GM19438 (cell line): ENCODE data around the gene KRTAP10-2.
"Not testable (repeated sequence)": the region's sequence is repeated elsewhere in the genome, so short reads cannot be mapped to it uniquely, and the experiment has no call there.

Experiments
- ATAC-seq: cut with Tn5 transposase; IDR thresholded peaks from one replicate; pipeline ENCODE4 v1.9.1; 2021; ENCODE audit warnings: low read depth; ENCODE audit not compliant: unreplicated experiment

KRTAP10-2 gene

GRCh38 chr21:44568667-44569556, 17.6 kb upstream of the KRTAP10-2 start:
- no peak for ATAC-seq

DNA sequence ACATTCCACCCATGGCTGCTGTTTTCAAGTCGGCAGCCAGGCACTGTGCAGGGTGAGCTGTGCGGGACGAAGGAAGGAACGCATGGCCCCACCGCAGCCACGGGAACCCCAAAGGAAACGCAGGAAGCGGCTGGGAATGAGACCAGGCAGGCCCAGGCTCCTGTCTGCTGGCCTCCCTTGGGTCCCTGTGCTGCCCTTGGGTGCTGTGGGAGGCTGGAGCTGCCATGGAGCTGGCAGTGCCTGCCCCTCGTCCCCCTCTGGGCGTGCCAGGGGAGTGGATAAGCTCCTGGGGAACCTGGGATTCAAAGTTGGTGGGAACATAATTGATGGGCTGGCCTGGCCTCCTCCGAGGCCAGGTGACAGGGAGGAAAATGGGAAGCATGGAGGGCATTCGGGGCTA, 17.0 kb upstream of the KRTAP10-2 start:
- ATAC-seq: no peak

GRCh38 chr21:44567481-44568171, 16.3 kb upstream of the KRTAP10-2 start:
- ATAC-seq: no peak

DNA sequence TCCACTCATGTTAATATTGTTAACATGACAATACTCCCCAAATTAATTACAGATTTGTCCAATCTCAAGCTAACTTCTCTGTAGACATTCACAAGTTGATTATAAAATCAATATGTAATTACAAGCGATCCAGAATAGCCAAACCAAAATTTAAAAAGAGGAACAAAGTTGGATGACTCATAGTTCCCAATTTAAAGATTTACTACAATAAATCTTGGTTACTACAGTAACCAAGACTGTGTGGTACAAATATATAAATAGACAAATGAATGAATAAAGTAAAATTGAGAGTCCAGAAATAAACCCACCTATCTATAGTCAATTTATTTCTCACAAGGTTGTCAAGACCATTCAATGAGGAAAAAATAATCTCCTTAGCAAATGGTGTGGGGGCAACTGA, 15.1 kb upstream of the KRTAP10-2 start:
- ATAC-seq: no peak

- no peak for ATAC-seq
Observed at GRCh38 chr21:44564886-44565598, 13.7 kb upstream of the KRTAP10-2 start.

DNA sequence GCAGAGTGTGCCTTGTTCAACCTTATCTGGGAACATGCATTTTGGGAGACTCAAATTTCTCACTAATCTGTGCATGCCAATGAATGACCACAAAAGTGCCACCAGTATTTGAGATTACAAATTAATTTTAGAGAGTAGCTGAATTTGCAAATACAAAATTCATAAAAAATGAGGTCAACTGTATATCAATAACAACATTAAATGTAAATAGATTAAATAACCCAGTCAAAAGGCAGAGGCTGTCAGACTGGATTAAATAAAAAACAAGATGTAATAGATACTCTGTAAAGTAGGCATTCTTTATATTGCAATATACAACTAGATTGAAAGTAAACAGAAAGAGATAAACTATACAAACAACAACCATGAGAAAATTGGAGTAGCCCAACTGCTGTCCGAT, 12.8 kb upstream of the KRTAP10-2 start:
- no peak for ATAC-seq

GRCh38 chr21:44558695-44559094, 7.4 kb upstream of the KRTAP10-2 start, which contains the start of gene KRTAP10-3:
KRTAP10-3 (minus strand) TSS chr21:44558795; CDS start chr21:44558715, 80 bp downstream.
- ATAC-seq: no peak

- ATAC-seq: not testable (repeated sequence)
Observed at GRCh38 chr21:44558329-44558675, 7.0 kb upstream of the KRTAP10-2 start.

DNA sequence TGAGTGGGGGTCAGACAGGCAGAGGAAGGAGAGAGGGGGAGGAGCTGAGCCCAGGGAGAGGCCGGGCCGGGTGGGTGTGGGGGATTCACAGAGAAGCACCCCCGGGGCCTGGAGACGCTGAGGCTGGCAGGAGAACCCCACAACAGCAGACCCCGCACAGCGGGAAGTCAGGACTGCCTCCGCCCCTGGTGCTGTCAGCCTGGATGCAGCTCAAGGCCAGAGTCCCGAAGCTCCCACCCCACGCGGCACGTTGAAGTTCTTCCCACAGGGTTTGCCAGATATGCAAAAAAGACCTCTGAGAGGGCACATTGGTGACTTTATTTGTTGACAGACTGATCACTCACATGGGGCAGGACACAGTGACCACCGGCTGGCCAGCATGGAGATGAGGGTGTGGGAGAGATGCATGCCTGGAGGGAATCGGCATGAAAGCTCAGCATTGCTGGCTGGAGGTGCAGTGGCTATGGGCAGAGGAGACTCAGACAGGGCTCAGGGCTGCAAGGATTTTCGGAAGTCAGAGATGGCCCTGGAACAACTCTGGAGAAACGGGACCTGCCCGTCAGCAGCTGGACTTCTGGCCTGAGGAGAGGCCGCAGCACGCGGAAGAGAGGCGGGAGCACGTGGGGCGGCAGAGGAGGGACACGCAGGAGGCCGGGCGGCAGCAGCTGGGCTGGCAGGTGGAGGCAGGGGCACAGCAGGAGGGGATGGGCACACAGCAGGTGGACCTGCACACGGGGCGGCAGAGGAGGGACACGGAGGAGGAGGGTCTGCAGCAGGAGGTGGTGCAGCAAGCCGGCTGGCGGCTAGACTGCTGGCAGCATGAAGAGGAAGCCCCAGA, 6.4 kb upstream of the KRTAP10-2 start:
- ATAC-seq: no peak

DNA sequence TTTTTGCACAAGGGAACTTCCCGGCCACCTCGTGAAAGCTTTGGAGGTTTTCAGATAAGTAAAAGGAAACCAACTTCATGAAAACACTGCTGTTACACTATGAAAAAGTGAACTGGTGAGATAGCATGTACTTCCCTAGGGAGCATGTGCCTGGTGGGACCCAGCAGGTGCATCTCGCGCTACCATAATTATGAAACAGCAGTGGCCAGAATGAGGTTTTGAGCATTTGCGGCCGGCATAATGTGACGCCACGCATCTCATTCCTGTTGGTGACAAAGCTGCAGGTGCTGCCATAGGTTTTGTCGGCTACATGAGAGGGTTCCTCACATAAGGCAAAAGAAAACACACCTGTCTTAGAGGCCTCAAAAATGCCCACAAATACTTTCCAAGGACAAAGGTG, 5.6 kb upstream of the KRTAP10-2 start:
- no peak for ATAC-seq

- no peak for ATAC-seq
Observed at GRCh38 chr21:44555200-44555875, 4.0 kb upstream of the KRTAP10-2 start.

DNA sequence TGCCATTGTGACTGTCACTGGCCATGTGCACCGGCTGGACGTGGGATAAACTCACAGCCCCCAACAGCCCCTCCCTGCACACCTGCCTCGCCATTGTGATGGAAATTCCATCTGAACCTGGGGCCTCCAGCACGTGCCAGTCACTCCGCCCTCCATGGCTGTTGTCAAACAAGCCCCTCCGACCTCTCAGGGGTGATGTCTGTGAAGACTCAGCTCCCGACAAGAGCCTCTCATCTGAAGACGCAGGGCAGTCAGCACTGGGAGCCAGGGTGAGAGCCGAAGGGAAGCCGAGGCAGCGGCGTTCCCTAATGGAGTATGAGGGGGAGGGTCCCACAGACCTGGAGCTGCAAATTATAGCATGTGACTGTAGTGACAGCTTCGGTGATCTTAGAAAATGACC, 1.4 kb upstream of the KRTAP10-2 start:
- ATAC-seq: no peak

- no peak for ATAC-seq
Observed at GRCh38 chr21:44552136-44552535, 831 bp upstream of the KRTAP10-2 start.

DNA sequence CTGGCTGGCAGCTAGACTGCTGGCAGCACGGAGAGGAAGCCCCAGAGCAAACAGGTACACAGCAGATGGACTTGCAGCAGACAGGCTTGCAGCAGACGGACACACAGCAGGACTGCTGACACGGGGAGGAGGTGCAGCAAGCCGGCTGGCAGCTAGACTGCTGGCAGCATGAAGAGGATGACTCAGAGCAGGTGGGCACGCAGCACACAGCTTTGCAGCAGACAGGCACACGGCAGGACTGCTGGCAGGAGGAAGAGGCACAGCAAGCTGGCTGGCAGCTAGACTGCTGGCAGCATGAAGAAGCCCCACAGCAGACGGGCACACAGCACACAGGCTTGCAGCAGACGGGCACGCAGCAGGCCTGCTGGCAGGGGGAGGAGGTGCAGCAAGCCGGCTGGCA, 498 bp downstream of the KRTAP10-2 start:
- no peak for ATAC-seq

GRCh38 chr21:44550285-44550684, 1.0 kb downstream of the KRTAP10-2 start:
- not testable (repeated sequence) for ATAC-seq

- no peak for ATAC-seq
Observed at GRCh38 chr21:44549525-44550211, 1.6 kb downstream of the KRTAP10-2 start.

DNA sequence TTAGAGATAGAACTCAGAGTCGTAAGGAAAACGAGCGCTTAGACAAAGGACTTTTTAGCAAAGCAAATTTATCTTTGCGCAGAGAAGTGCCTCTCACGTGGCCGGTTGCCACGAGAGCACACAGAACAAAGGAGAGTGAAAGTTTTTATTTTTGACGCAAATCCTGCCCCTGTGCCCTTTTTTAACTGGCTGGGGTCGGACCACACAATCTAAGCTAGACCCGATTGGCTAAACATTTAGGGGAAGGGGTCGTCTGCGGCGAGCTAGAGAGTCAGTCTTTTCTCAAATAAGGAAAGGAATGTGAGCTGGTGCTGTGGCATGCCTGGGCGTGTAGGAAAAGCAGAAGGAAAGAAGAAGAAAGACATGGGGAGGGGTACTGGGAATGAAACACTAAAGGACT, 2.4 kb downstream of the KRTAP10-2 start:
- no peak for ATAC-seq

- ATAC-seq: no peak
Observed at GRCh38 chr21:44548381-44548780, 2.9 kb downstream of the KRTAP10-2 start.

GRCh38 chr21:44547656-44548331, 3.5 kb downstream of the KRTAP10-2 start:
- no peak for ATAC-seq
